ENCODE measurements around the gene SDK2. TPM values are rescaled to one million over a fixed set of nuclear protein-coding genes. Genes with fewer than 3 reads are reported as not detected.

Gene SDK2
- total RNA-seq, 4 donors from 2014 or later = 1.5 to 7.0 (median 3.7) TPM

DNA sequence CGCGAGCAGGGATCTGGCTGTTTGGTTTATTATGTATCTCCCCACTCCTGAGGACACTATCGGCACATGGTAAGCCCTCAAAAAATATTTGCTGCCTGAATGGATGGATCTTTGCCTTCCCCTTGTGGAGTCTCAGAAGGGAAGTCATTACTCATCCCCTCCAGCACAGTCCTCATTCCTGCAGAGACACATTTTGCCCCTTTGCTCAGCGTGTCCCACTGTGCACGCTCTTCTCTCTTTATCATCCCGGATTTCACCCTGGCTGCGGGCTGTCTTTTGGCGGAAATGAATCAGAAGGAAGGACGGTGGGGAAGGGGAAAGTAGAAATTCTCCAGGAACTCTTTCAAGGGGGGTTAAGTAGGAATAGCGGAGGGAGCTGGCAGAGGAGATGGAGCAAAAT, 207.3 kb downstream of the SDK2 start:
- no peaks in the 10 kb centered on the region for H3K27me3 ChIP-seq
- intact Hi-C loops (cut with DNase I) = no loop called here
- no peaks in the 10 kb centered on the region for H3K9me3 ChIP-seq
- DNase-seq = no peak
- no peak for TF ChIP-seq POLR2A (IDR thresholded peaks at IDR 0.05)
- TF ChIP-seq, protein P1, sequence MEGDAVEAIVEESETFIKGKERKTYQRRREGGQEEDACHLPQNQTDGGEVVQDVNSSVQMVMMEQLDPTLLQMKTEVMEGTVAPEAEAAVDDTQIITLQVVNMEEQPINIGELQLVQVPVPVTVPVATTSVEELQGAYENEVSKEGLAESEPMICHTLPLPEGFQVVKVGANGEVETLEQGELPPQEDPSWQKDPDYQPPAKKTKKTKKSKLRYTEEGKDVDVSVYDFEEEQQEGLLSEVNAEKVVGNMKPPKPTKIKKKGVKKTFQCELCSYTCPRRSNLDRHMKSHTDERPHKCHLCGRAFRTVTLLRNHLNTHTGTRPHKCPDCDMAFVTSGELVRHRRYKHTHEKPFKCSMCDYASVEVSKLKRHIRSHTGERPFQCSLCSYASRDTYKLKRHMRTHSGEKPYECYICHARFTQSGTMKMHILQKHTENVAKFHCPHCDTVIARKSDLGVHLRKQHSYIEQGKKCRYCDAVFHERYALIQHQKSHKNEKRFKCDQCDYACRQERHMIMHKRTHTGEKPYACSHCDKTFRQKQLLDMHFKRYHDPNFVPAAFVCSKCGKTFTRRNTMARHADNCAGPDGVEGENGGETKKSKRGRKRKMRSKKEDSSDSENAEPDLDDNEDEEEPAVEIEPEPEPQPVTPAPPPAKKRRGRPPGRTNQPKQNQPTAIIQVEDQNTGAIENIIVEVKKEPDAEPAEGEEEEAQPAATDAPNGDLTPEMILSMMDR (IDR thresholded peaks at IDR 0.05) = no peak
- H3K4me3 ChIP-seq (replicated peaks in 1 of 3) = no peak overlapping the region
- no peak overlapping the region for H3K27ac ChIP-seq
- H3K4me1 ChIP-seq = no peaks in the 10 kb centered on the region
- no peaks in the 10 kb centered on the region for H3K36me3 ChIP-seq
- 69 to 74% methylated on average over 10 of the region's 10 CpGs for WGBS, 2 donors

DNA sequence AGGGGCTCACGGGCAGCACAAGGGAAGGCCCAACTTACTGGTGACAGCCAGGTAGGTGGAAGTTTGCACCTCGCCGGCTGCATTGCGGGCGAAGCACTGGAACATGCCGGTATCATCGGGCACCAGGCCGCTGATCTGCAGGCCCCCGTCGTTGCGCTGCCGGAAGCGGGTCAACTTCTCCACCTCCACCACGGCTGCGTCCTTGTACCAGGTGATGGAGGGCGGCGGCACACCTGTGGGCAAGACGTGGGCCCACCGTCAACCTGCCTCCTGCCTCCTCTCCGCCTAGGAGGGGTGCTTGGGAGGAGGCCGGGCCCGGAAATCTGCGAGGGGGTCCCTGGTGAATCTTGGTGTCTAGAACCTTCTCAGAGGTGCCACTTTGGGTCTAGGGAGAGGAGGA, 208.8 kb downstream of the SDK2 start:
- no peak for TF ChIP-seq POLR2A (IDR thresholded peaks at IDR 0.05)
- TF ChIP-seq, protein P1 (IDR thresholded peaks at IDR 0.05) = no peak
- intact Hi-C loops (cut with DNase I) = no loop called here
- no peaks in the 10 kb centered on the region for H3K36me3 ChIP-seq
- no peak for DNase-seq
- no peaks in the 10 kb centered on the region for H3K27me3 ChIP-seq
- H3K27ac ChIP-seq = no peak overlapping the region
- 93 to 94% methylated on average over 14 to 23 of the region's 23 CpGs for WGBS, 2 donors
- no peaks in the 10 kb centered on the region for H3K4me1 ChIP-seq
- no peaks in the 10 kb centered on the region for H3K9me3 ChIP-seq
- H3K4me3 ChIP-seq (replicated peaks in 1 of 3) = no peak overlapping the region

DNA sequence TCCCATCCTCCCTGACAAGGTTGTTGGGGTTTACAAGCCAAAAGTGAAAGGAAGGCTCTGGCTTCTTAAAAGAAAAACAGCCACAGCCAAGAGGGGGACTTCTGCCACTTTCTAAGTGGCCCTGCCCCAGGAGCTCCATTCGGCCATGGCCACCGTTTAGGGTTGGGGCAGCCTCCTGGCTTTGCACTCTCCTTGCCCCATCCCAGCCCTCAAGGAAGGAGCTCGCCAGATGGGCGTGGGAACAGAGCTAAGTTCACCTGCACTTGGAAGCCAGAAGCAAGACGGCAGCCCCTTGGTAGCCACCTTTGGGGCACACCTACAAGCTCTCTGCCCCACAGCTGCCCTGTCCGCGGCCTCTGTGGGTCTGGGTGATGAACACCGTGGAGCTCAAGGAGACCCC, 210.1 kb downstream of the SDK2 start:
- Histone ChIP-seq H3K36me3 (no peaks in the 10 kb centered on the region), H3K4me3 (replicated peaks in 1 of 3) (no peak overlapping the region), H3K27me3 (no peaks in the 10 kb centered on the region), H3K4me1 (peaks cover 0 to 4% of the 10 kb centered on the region in 2 donors), H3K27ac (no peak overlapping the region), H3K9me3 (no peaks in the 10 kb centered on the region)
- intact Hi-C loops (cut with DNase I) = no loop called here
- TF ChIP-seq, protein P1 (IDR thresholded peaks at IDR 0.05) = no peak
- no peak for TF ChIP-seq POLR2A (IDR thresholded peaks at IDR 0.05)
- DNase-seq = no peak
- WGBS, 2 donors = 80 to 83% methylated on average over 3 to 8 of the region's 8 CpGs

DNA sequence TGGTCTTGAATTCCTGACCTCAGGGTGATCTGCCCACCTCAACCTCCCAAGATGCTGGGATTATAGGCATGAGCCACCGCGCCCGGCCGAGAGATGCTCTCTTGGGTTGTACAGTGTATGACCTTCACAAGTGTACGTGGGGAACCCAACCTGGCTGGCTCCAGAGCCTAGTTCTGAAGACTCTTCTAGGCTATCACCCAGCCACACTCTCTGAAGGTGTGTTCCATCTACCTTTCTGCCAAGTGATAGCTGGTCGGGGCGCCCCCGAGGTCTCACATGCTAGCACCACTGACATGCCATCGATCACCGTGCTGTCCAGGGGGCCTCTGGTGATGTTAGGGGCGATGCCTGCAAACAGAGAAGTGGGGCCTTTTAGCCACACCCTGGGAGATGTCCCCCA, 210.7 kb downstream of the SDK2 start:
- intact Hi-C loops (cut with DNase I) = no loop called here
- WGBS, 2 donors = 94 to 96% methylated on average over 5 to 11 of the region's 11 CpGs
- H3K4me3 ChIP-seq (replicated peaks in 1 of 3) = no peak overlapping the region

DNA sequence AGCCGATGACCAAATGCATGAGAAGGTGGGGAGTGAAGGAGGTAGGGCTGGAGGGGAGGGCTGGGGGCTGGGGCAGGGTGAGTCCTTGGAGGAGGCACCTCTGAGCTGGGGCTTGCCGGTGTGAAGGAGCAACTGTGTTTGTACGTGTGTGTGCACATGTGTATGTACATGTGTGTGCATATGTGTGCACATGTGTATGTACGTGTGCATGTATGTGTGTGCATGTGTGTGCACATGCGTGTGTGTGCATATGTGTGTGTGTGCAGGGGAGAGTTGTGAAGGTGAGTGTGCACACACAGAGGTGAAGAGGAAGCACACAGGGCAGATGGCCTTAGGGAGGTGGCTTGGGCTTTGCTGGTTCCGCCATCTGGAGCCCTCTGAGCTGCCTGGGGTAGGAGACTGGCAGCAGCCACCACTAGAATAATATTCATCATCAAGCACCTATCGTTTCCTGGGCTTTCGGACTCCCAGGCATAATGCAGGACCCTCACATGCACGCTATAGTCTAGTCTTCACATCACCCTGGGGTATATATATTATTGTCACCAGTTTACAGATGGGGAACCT, 211.5 kb downstream of the SDK2 start:
- no peaks in the 10 kb centered on the region for H3K9me3 ChIP-seq
- 89 to 90% methylated on average over 9 of the region's 9 CpGs for WGBS, 2 donors
- intact Hi-C loops (cut with DNase I) = no loop called here

More for the DNA sequence above, 210.7 kb downstream of the SDK2 start:
- Histone ChIP-seq H3K4me1 (peaks cover 0 to 4% of the 10 kb centered on the region in 2 donors), H3K36me3 (no peaks in the 10 kb centered on the region), H3K27me3 (no peaks in the 10 kb centered on the region), H3K9me3 (no peaks in the 10 kb centered on the region), H3K27ac (no peak overlapping the region)
- no peak for DNase-seq
- TF ChIP-seq, protein P1 (IDR thresholded peaks at IDR 0.05) = no peak
- no peak for TF ChIP-seq POLR2A (IDR thresholded peaks at IDR 0.05)

More for the DNA sequence above, 211.5 kb downstream of the SDK2 start:
- Histone ChIP-seq H3K4me3 (replicated peaks in 1 of 3) (no peak overlapping the region), H3K27ac (no peak overlapping the region), H3K4me1 (peaks cover 0 to 4% of the 10 kb centered on the region in 2 donors), H3K27me3 (no peaks in the 10 kb centered on the region), H3K36me3 (no peaks in the 10 kb centered on the region)
- TF ChIP-seq, protein P1 (IDR thresholded peaks at IDR 0.05) = no peak
- no peak for TF ChIP-seq POLR2A (IDR thresholded peaks at IDR 0.05)
- no peak for DNase-seq

Data from thyroid gland (tissue), 4 donors.